GM12873 (cell line): ENCODE data around the gene GATB.

Experiments
- TF ChIP-seq, protein P1 (sequence below): IDR thresholded peaks from 2 replicates; pipeline ENCODE4 v1.5.1; 2012; ENCODE audit warnings: low read depth, mild to moderate bottlenecking, moderate library complexity, low read length, control low read depth; ENCODE audit not compliant: insufficient read depth; ENCODE audit errors: missing control alignments

GATB gene

DNA sequence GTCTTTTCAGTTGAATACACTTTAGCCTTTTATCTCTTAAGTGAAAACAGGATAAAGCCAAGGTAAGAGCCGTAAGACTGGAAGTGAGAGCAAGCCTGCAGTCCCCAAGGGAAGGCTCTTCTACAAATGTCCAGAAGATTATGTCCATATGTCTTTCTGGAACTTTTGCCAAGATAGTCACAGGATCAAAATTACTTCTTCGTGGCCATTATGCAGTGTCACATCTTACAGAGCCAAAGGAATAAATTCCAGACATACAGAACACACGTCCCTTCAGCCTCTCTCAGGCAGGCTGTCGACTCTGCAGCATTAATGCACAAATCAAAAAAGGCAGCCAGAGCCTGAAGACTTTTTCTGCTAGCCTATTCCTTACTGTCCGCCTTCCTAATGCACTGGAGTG, 10.9 kb upstream of the GATB start:
- TF ChIP-seq, protein P1, sequence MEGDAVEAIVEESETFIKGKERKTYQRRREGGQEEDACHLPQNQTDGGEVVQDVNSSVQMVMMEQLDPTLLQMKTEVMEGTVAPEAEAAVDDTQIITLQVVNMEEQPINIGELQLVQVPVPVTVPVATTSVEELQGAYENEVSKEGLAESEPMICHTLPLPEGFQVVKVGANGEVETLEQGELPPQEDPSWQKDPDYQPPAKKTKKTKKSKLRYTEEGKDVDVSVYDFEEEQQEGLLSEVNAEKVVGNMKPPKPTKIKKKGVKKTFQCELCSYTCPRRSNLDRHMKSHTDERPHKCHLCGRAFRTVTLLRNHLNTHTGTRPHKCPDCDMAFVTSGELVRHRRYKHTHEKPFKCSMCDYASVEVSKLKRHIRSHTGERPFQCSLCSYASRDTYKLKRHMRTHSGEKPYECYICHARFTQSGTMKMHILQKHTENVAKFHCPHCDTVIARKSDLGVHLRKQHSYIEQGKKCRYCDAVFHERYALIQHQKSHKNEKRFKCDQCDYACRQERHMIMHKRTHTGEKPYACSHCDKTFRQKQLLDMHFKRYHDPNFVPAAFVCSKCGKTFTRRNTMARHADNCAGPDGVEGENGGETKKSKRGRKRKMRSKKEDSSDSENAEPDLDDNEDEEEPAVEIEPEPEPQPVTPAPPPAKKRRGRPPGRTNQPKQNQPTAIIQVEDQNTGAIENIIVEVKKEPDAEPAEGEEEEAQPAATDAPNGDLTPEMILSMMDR = no peak

DNA sequence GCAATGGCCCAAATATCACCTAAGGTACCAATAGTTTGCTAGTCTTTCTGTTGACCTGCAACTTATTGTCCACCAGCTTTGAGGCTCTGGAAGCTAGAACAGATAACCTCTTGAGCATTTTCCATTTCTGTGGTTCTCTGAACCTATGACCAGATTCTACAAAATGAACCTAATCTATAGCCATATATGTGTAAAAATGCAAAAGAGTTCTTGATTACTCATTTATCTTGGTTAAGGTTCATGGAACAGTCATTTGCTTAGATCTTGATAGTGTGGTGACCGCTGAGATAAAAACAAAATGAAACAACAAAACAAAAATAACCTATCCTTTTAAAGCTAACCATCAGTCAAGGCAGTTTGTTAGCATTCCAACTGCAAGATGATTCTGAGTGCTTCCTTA, 9.3 kb upstream of the GATB start:
- TF ChIP-seq, protein P1 = no peak

- TF ChIP-seq, protein P1 = no peak
These were observed 8.0 kb upstream of the GATB start for GRCh38 chr4:151768835-151769234.

DNA sequence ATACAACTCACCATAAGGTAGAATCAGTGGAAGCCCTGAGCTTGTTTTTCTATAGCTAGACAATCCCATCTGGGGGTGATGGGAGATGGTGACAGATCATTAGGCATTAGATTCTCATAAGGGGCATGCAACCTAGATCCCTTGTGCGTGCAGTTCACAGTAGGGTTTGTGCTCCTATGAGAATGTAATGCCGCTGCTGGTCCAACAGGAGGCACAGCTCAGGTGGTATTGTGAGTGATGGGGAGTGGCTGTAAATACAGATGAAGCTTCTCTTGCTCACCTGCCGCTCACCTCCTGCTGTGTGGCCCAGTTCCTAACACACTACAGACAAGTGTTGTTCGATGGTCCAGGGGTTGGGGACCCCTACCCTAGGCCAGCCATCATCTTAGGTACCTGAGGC, 5.9 kb upstream of the GATB start:
- TF ChIP-seq, protein P1 = peak; percentile 51

DNA sequence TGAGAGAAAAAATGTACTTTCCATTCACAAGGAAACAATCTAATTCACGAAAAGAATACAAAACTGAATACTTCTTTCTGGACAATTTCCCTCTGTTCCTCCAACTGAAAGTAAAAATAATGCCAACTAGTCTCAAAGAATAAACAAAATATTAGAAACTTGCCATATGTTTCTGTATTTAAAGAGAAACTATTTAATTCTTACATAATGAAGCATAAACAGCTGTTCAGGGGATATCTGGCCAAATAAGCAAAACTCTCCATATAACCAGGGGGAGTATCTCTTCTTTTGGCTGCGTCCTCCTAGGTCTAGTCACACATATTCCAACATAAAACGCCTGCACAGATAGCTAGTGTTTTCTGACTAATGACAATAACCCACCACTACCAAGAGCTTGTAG, 805 bp downstream of the GATB start:
- TF ChIP-seq, protein P1 = no peak

GRCh38 chr4:151753056-151753455, 7.8 kb downstream of the GATB start:
- TF ChIP-seq, protein P1 = no peak

GRCh38 chr4:151750156-151750555, 10.7 kb downstream of the GATB start:
- TF ChIP-seq, protein P1 = no peak
